SK-N-SH treated with all-trans-retinoic acid at 6 μM for 48 hours (cell line): ENCODE results near the gene RAB5IF.
"Not testable (repeated sequence)": the region's sequence is repeated elsewhere in the genome, so short reads cannot be mapped to it uniquely, and the experiment has no call there.

Experiments
- ATAC-seq: fragments of 200-7000 bp; cut with Tn5 transposase; 3 replicates; pipeline ENCODE4 v1.9.1; 2020; ENCODE audit warnings: mild to moderate bottlenecking, moderate library complexity
- ARNTL ChIP-seq: fragments of 450-650 bp; formaldehyde crosslinking; IDR thresholded peaks from 2 replicates; pipeline ENCODE4 v1.5.0; 2020; ENCODE audit warnings: low read depth, mild to moderate bottlenecking, moderate library complexity, borderline replicate concordance
- BACH2 ChIP-seq: fragments of 250-450 bp; sonication (Bioruptor Pico); IDR thresholded peaks from 2 replicates; pipeline ENCODE4 v1.9.0; 2021; ENCODE audit warnings: mild to moderate bottlenecking, borderline replicate concordance
- CREB5 ChIP-seq: fragments of 250-450 bp; sonication (Bioruptor Pico); IDR thresholded peaks from 2 replicates; pipeline ENCODE4 v1.5.1; 2020; ENCODE audit warnings: low read depth, mild to moderate bottlenecking, moderate library complexity
- CSRNP3 ChIP-seq: fragments of 250-450 bp; sonication (Bioruptor Pico); IDR thresholded peaks from 2 replicates; pipeline ENCODE4 v1.5.1; 2021; ENCODE audit warnings: mild to moderate bottlenecking, moderate library complexity
- GLIS3 ChIP-seq: fragments of 250-450 bp; sonication (Bioruptor Pico); IDR thresholded peaks from 2 replicates; pipeline ENCODE4 v1.5.0; 2020; ENCODE audit warnings: mild to moderate bottlenecking, moderate library complexity
- ISL1 ChIP-seq: fragments of 250-450 bp; sonication (Bioruptor Pico); IDR thresholded peaks from 2 replicates; pipeline ENCODE4 v2.1.2; 2022; ENCODE audit warnings: mild to moderate bottlenecking, moderate library complexity
- OSR1 ChIP-seq: fragments of 250-450 bp; sonication (Bioruptor Pico); IDR thresholded peaks from 2 replicates; pipeline ENCODE4 v1.8.0; 2022; ENCODE audit warnings: moderate library complexity, mild to moderate bottlenecking, inconsistent platforms
- PATZ1 ChIP-seq: fragments of 250-450 bp; sonication (Bioruptor Pico); IDR thresholded peaks from 2 replicates; pipeline ENCODE4 v1.8.0; 2020; ENCODE audit warnings: mild to moderate bottlenecking, moderate library complexity, borderline replicate concordance
- POU6F1 ChIP-seq: fragments of 250-450 bp; sonication (Bioruptor Pico); IDR thresholded peaks from 2 replicates; pipeline ENCODE4 v1.8.0; 2021; ENCODE audit warnings: low read depth, mild to moderate bottlenecking, moderate library complexity, borderline replicate concordance
- PPARA ChIP-seq: fragments of 250-450 bp; sonication (Bioruptor Pico); IDR thresholded peaks from 2 replicates; pipeline ENCODE4 v1.5.0; 2020; ENCODE audit warnings: mild to moderate bottlenecking, borderline replicate concordance
- SNAI2 ChIP-seq: fragments of 250-450 bp; sonication (Bioruptor Pico); IDR thresholded peaks from 2 replicates; pipeline ENCODE4 v1.5.0; 2020; ENCODE audit warnings: mild to moderate bottlenecking, moderate library complexity
- TOX ChIP-seq: fragments of 250-450 bp; sonication (Bioruptor Pico); IDR thresholded peaks from 2 replicates; pipeline ENCODE4 v1.8.0; 2021; ENCODE audit warnings: mild to moderate bottlenecking, moderate library complexity, borderline replicate concordance
- TSHZ2 ChIP-seq: fragments of 250-450 bp; sonication (Bioruptor Pico); IDR thresholded peaks from 2 replicates; pipeline ENCODE4 v1.5.0; 2020; ENCODE audit warnings: mild to moderate bottlenecking, moderate library complexity
- ZC3H10 ChIP-seq: fragments of 250-450 bp; sonication (Bioruptor Pico); IDR thresholded peaks from 2 replicates; pipeline ENCODE4 v1.5.1; 2021; ENCODE audit warnings: mild to moderate bottlenecking, moderate library complexity
- ZFP30 ChIP-seq: fragments of 450-650 bp; formaldehyde crosslinking; IDR thresholded peaks from 2 replicates; pipeline ENCODE4 v1.5.0; 2022; ENCODE audit warnings: mild to moderate bottlenecking, moderate library complexity
- ZNF565 ChIP-seq: fragments of 450-650 bp; formaldehyde crosslinking; conservative IDR thresholded peaks from 2 replicates; pipeline ENCODE4 v1.5.0; 2020; ENCODE audit warnings: low read depth, mild to moderate bottlenecking, moderate library complexity
- ZNF70 ChIP-seq: fragments of 450-650 bp; formaldehyde crosslinking; IDR thresholded peaks from 2 replicates; pipeline ENCODE4 v1.5.0; 2020; ENCODE audit warnings: mild to moderate bottlenecking, moderate library complexity
- ZNF8 ChIP-seq: fragments of 450-650 bp; formaldehyde crosslinking; IDR thresholded peaks from 2 replicates; pipeline ENCODE4 v1.5.0; 2020; ENCODE audit warnings: mild to moderate bottlenecking, moderate library complexity

Gene RAB5IF

GRCh38 chr20:36607586-36608387 lies 2.2 kb downstream of the RAB5IF start:
- ATAC-seq: no peak
- TF ChIP-seq POU6F1 (CRISPR knock-in tag): no peak
- no peak for TF ChIP-seq OSR1 (CRISPR knock-in tag)
- TF ChIP-seq ZFP30 (CRISPR knock-in tag): no peak

- not testable (repeated sequence) for ATAC-seq
Measured at GRCh38 chr20:36608388-36608728, 2.8 kb downstream of the RAB5IF start.

- ATAC-seq: no peak
- TF ChIP-seq CREB5 (CRISPR knock-in tag) (no peak), ZNF8 (CRISPR knock-in tag) (no peak), BACH2 (CRISPR knock-in tag) (no peak), PATZ1 (CRISPR knock-in tag) (no peak), TOX (no peak), ZFP30 (CRISPR knock-in tag) (no peak), PPARA (no peak), POU6F1 (CRISPR knock-in tag) (no peak), CSRNP3 (no peak), ARNTL (CRISPR knock-in tag) (no peak), SNAI2 (CRISPR knock-in tag) (no peak)
Measured at GRCh38 chr20:36611625-36612024, 6.0 kb downstream of the RAB5IF start.

- TF ChIP-seq ZNF70 (CRISPR knock-in tag) (no peak), ISL1 (CRISPR knock-in tag) (no peak), OSR1 (CRISPR knock-in tag) (no peak), GLIS3 (CRISPR knock-in tag) (no peak), PATZ1 (CRISPR knock-in tag) (no peak), CREB5 (CRISPR knock-in tag) (no peak), ZNF8 (CRISPR knock-in tag) (no peak), TOX (no peak), TSHZ2 (CRISPR knock-in tag) (no peak), ZC3H10 (no peak), ZNF565 (CRISPR knock-in tag) (no peak), SNAI2 (CRISPR knock-in tag) (no peak), CSRNP3 (no peak), ARNTL (CRISPR knock-in tag) (no peak)
- no peak for ATAC-seq
Measured at GRCh38 chr20:36613974-36614373, 8.4 kb downstream of the RAB5IF start.
